ENCODE measurements around the gene PHKA2. TPM values are rescaled to one million over a fixed set of nuclear protein-coding genes. Genes with fewer than 3 reads are reported as not detected.

The PHKA2 gene
- total and polyA plus RNA-seq, 10 donors, result 13.7 to 46.0 (median 35.7) TPM

GRCh38 chrX:18885328-18886004 lies 98.4 kb downstream of the PHKA2 start:
- no peaks in the 10 kb centered on the region for H3K36me3 ChIP-seq
- peak overlapping the region in 7 of 8 donors; percentile 28 to 67 (median 39) for H3K4me3 ChIP-seq
- 30 to 58% (median 40%) methylated on average over 7 to 8 of the region's 8 CpGs for WGBS, 5 donors
- peak; percentile 41 for DNase-seq
- peak in 1 of 11 experiments; percentile 6 for TF ChIP-seq CTCF (IDR thresholded peaks at IDR 0.05 in 8 of 11, conservative IDR thresholded peaks at IDR 0.05 in 3 of 11)
- no peak for TF ChIP-seq POLR2A (IDR thresholded peaks at IDR 0.05)
- H3K27ac ChIP-seq, result peak overlapping the region in 7 of 8 donors; percentile 76 to 86 (median 82)
- H3K9me3 ChIP-seq, result peaks cover 0 to 6% (median 0%) of the 10 kb centered on the region in 8 donors
- intact Hi-C loops (cut with DNase I; ENCODE audit: low total_unique reads), result no loop called here
- H3K27me3 ChIP-seq (replicated peaks in 1 of 7), result no peaks in the 10 kb centered on the region
- peaks cover 0 to 32% (median 21%) of the 10 kb centered on the region in 6 donors for H3K4me1 ChIP-seq

- Histone ChIP-seq H3K9me3 (peaks cover 0 to 6% (median 0%) of the 10 kb centered on the region in 8 donors), H3K36me3 (no peaks in the 10 kb centered on the region), H3K4me1 (peaks cover 0 to 32% (median 21%) of the 10 kb centered on the region in 6 donors), H3K27ac (peak overlapping the region in 3 of 8 donors; percentile 82 to 86 (median 86)), H3K27me3 (replicated peaks in 1 of 7) (no peaks in the 10 kb centered on the region), H3K4me3 (no peak overlapping the region)
- intact Hi-C loops (cut with DNase I; ENCODE audit: low total_unique reads), result no loop called here
- peak; percentile 63 for DNase-seq
- TF ChIP-seq POLR2AphosphoS5 (IDR thresholded peaks at IDR 0.05), result no peak
- TF ChIP-seq POLR2A (IDR thresholded peaks at IDR 0.05), result no peak
- no peak for TF ChIP-seq CTCF (IDR thresholded peaks at IDR 0.05 in 8 of 11, conservative IDR thresholded peaks at IDR 0.05 in 3 of 11)
- WGBS, 5 donors, result 68 to 80% (median 78%) methylated on average over 4 of the region's 4 CpGs
These were observed 99.0 kb downstream of the PHKA2 start for GRCh38 chrX:18884916-18885315.

GRCh38 chrX:18883961-18884765 lies 99.8 kb downstream of the PHKA2 start:
- peaks cover 0 to 6% (median 0%) of the 10 kb centered on the region in 8 donors for H3K9me3 ChIP-seq
- DNase-seq, result peak; percentile 54
- H3K4me1 ChIP-seq, result peaks cover 0 to 32% (median 21%) of the 10 kb centered on the region in 6 donors
- no peak overlapping the region for H3K27ac ChIP-seq
- no peaks in the 10 kb centered on the region for H3K27me3 ChIP-seq (replicated peaks in 1 of 7)
- H3K36me3 ChIP-seq, result no peaks in the 10 kb centered on the region
- TF ChIP-seq POLR2AphosphoS5 (IDR thresholded peaks at IDR 0.05), result no peak
- intact Hi-C loops (cut with DNase I; ENCODE audit: low total_unique reads), result no loop called here
- no peak overlapping the region for H3K4me3 ChIP-seq
- WGBS, 5 donors, result 81 to 94% (median 83%) methylated on average over 6 to 16 of the region's 16 CpGs

- Histone ChIP-seq H3K27ac (no peak overlapping the region), H3K36me3 (no peaks in the 10 kb centered on the region), H3K4me1 (peaks cover 0 to 32% (median 21%) of the 10 kb centered on the region in 6 donors), H3K9me3 (peaks cover 0 to 6% (median 0%) of the 10 kb centered on the region in 8 donors), H3K4me3 (no peak overlapping the region), H3K27me3 (replicated peaks in 1 of 7) (no peaks in the 10 kb centered on the region)
- intact Hi-C loops (cut with DNase I; ENCODE audit: low total_unique reads), result no loop called here
- TF ChIP-seq CTCF (IDR thresholded peaks at IDR 0.05 in 8 of 11, conservative IDR thresholded peaks at IDR 0.05 in 3 of 11) (no peak), POLR2A (IDR thresholded peaks at IDR 0.05) (no peak), POLR2AphosphoS5 (IDR thresholded peaks at IDR 0.05) (peak in 1 of 3 donors; percentile 13)
- 77 to 91% (median 90%) methylated on average over 11 to 12 of the region's 12 CpGs for WGBS, 5 donors
- peak; percentile 60 for DNase-seq
These were observed 100.5 kb downstream of the PHKA2 start for GRCh38 chrX:18883234-18883960.
